ENCODE results near the gene TAF4.
A peak's percentile ranks its signal among the peaks of the same experiment; 100 is the strongest.

The TAF4 gene

DNA sequence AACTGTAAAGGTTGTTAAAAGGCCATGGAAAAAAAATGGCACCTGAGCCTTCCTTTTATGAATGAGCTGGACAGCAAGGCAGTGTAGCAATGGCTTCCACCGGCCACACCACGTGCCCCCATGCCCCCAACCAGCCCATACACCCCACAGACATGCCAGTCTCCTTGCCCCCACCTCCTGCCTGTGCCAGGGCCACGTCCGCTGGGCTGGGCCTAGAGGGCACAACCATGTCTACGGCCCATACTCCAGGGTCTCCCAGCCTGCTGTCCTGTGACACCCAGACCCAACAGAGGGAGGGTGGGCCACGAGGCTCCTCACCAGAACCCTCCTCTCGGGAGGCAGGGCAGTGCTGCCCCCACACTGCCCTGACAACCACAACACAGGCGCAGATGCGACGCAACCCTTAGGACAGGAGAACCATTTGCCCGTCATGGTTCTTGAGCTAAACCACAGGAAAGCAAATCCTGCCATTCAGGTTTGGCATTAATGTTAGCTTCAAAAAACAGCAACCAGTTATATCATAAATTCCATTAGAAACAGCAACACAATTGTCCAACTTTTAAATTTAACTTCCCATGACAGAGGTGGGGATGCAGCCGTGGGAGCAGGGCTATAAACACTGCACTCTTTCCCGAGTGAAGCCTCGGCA is 50.7 kb downstream of the TAF4 start:
- TF ChIP-seq, protein P1, sequence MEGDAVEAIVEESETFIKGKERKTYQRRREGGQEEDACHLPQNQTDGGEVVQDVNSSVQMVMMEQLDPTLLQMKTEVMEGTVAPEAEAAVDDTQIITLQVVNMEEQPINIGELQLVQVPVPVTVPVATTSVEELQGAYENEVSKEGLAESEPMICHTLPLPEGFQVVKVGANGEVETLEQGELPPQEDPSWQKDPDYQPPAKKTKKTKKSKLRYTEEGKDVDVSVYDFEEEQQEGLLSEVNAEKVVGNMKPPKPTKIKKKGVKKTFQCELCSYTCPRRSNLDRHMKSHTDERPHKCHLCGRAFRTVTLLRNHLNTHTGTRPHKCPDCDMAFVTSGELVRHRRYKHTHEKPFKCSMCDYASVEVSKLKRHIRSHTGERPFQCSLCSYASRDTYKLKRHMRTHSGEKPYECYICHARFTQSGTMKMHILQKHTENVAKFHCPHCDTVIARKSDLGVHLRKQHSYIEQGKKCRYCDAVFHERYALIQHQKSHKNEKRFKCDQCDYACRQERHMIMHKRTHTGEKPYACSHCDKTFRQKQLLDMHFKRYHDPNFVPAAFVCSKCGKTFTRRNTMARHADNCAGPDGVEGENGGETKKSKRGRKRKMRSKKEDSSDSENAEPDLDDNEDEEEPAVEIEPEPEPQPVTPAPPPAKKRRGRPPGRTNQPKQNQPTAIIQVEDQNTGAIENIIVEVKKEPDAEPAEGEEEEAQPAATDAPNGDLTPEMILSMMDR (IDR thresholded peaks at IDR 0.05; ENCODE audit: extremely low read depth, missing control alignments), result no peak
- DNase-seq (ENCODE audit: low spot score), result no peak

DNA sequence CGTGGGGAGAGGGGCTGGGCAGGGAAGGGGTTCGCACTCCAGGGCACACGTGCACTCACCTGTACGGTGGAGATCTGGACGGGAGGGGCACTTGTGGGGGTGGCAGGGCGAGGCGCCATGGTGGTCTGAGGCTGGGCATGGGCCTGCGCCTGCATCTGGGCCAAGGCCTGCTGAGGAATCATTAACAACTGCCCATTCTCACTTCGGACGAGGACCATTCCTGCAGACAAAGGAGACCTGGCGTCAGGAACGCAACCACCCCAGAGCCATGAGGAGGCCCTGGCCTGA is 51.2 kb downstream of the TAF4 start:
- DNase-seq (ENCODE audit: low spot score), result no peak
- TF ChIP-seq, protein P1 (IDR thresholded peaks at IDR 0.05; ENCODE audit: extremely low read depth, missing control alignments), result no peak

DNA sequence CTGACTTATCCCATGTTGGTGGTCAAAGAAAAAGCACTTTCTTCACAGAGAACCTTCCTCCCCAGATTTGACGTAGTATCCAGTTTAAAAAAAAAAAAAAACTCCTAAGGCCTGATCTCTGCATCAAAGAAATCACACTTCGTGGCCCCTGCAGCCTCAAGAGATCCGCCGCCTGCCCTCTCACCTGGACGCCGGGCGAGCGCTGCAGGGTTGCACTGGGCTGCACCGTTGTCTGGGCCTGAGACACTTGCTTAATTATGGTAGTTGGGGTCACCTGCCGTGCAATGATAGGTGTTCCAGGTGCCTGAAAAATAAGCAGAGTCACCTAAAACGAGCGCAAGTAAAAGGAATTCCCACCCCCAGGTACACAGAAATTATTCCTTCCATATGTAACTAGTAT is 53.0 kb downstream of the TAF4 start:
- TF ChIP-seq, protein P1 (IDR thresholded peaks at IDR 0.05; ENCODE audit: extremely low read depth, missing control alignments), result no peak
- no peak for DNase-seq (ENCODE audit: low spot score)

DNA sequence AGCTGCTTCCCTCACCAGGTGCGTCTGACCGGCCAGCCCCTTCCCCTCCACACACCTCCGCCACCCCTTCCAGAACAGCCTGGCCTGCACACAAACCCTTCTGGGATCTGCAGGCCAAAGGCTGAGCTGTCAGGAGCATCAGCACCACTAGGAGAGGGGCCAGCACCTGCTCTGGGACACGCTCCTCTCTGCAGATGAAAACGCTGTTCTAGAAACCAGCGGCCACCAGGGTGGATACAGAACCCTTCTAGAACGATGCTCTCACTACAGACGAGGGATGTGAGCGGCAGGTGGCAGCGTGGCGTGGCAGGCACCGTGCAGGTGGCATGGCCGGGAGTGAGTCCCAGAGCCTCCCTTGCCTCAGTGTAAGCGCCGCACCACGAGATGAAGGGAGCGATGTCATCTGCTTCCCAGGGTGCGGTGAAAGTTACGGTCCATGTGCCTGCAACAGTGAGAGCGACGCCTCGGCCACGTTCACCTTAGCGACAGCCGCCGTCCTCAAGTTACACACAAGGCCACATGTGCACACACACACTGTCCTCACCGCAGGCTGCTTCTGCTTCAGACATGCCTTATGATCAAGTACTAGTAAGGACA is 53.6 kb downstream of the TAF4 start:
- TF ChIP-seq, protein P1 (IDR thresholded peaks at IDR 0.05; ENCODE audit: extremely low read depth, missing control alignments), result no peak
- no peak for DNase-seq (ENCODE audit: low spot score)

DNA sequence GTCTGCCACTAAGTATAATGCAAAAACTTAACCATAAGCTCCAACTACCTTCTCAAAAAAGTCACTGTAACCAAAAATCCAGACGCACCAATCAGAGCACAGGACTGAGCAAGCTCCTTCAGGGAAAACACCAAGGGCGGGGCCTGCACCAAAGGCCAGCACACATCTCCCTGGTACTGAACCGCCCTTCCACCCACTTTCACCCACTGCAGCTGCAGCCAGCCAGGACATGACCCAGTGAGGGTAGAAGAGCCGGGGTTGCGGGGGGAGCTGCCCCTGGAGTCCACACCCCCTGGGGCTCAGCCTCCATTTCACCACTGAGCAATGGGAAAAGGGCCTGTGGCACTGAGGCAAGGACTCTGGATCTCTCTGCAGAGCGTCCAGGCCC is 54.3 kb downstream of the TAF4 start:
- TF ChIP-seq, protein P1 (IDR thresholded peaks at IDR 0.05; ENCODE audit: extremely low read depth, missing control alignments), result no peak
- DNase-seq (ENCODE audit: low spot score), result no peak

DNA sequence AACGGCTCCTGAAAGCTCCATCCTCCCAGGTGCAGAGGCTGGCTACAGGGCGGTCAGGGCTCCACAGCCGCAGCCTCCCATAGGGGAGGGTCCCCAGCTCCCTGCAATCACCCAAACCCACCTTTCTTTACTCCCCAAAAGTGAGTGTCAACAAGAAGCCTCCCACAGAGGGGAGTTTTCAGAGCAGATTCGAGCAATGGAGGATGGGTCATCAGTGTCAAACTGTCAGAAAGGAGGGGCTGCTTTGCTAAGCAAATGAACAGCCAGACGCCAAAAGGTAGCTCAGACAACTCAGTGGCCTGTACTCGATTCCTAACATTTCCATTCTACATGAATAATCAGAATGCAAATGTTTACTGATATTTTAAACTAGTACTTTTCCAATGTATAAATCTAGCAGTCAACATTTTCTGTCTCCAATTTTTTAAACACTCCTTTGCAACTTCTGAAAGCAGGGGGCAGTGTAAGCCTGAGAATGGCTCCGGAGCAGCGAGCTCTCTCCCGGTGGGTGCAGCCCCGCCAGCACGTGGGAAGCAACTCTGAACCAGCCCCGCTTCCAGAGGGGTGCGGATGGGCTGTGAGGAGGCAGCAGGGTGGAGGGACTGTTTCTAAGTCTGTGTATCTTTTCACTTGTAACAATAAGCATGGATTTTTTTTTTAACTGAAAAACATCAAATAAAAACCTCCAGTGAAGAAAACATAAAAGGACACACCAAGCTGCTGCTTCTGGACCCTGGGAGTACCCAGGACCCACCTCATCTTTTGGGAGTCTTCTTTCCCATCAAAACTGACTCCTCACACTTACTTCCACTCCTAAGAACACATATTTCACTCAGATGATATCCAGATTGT is 54.9 kb downstream of the TAF4 start:
- TF ChIP-seq, protein P1 (IDR thresholded peaks at IDR 0.05; ENCODE audit: extremely low read depth, missing control alignments), result peak; percentile 59
- peak; percentile 86 for DNase-seq (ENCODE audit: low spot score)

DNA sequence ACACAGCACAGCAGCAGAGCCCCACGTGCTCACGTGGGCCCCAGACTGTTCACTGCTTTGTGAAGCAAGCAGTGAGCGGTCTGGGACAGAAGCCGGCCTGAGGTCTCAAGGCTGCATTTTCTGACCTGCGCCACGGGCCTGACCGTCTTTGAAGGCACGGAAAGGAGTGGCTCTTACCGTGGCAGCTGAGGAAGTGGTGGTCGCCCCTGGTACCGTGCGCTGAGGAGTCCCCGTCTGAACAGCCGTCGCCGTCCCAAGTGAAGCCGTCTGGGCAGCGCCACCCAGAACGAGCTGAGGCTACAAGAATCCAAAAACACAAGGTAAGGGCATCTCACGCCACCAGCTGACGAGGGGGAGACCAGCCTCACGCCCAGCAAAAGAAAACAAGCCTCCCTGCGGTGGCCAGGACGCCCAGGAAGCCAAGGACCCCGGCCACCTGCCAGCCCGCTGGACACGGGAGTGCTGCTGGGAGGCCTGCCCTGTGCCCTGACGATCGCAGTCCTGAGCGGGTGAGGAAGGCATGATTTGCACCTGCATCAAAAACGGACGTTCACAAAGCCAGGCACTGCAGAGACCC is 55.7 kb downstream of the TAF4 start:
- TF ChIP-seq, protein P1 (IDR thresholded peaks at IDR 0.05; ENCODE audit: extremely low read depth, missing control alignments), result no peak
- no peak for DNase-seq (ENCODE audit: low spot score)

Data from GM20000 (cell line).